Measurements from ENCODE around the gene PIK3R3.

Gene PIK3R3

GRCh38 chr1:46171351-46171750 lies 38.9 kb upstream of the PIK3R3 start:
- H3K4ac ChIP-seq (ENCODE audit: low read length), result no peak overlapping the region
- H3K36me3 ChIP-seq (replicated peaks in 1 of 2; ENCODE audit: control insufficient read depth in 2 of 2, insufficient read depth in 2 of 2, low read length in 2 of 2), result no peaks in the 10 kb centered on the region
- H2BK5ac ChIP-seq (ENCODE audit: low read length), result peak overlapping the region; percentile 19
- H3K4me1 ChIP-seq (ENCODE audit: control insufficient read depth in 2 of 2, insufficient read depth in 1 of 2, low read depth in 1 of 2, low read length in 2 of 2), result peaks cover 7 to 25% of the 10 kb centered on the region in 2 donors
- H3K9me3 ChIP-seq (replicated peaks in 1 of 2; ENCODE audit: control insufficient read depth in 2 of 2, insufficient read depth in 1 of 2, low read depth in 1 of 2, low read length in 2 of 2), result no peaks in the 10 kb centered on the region
- no peak overlapping the region for H3K23ac ChIP-seq (ENCODE audit: low read depth, low read length, poor library complexity)
- DNase-seq (ENCODE audit: low spot score), result no peak
- H3K79me1 ChIP-seq (ENCODE audit: low read depth, low read length), result no peaks in the 10 kb centered on the region
- H4K8ac ChIP-seq (ENCODE audit: low read depth, low read length), result no peak overlapping the region
- no CpG with 5 or more reads among the region's 8 CpGs for WGBS, 2 donors (ENCODE audit: extremely low coverage in 2 of 2, insufficient read length in 2 of 2, insufficient replicate concordance in 1 of 2)
- no peak overlapping the region for H3K4me2 ChIP-seq (ENCODE audit: insufficient read depth, low read length, poor library complexity, severe bottlenecking)
- no peak overlapping the region for H3K14ac ChIP-seq (ENCODE audit: low read length)
- no peak overlapping the region for H2AFZ ChIP-seq (ENCODE audit: low read length)
- H3K4me3 ChIP-seq (ENCODE audit: low read length in 2 of 2), result no peak overlapping the region
- no peak overlapping the region for H3K27ac ChIP-seq (replicated peaks; ENCODE audit: low read length)
- peak overlapping the region; percentile 4 for H2BK12ac ChIP-seq (ENCODE audit: low read length)
- H3K9ac ChIP-seq (ENCODE audit: low read depth, low read length, poor library complexity), result no peak overlapping the region
- H2BK120ac ChIP-seq (ENCODE audit: low read depth, low read length), result no peak overlapping the region
- H3K18ac ChIP-seq (ENCODE audit: low read length), result no peak overlapping the region
- no peak overlapping the region for H4K91ac ChIP-seq (ENCODE audit: low read depth, low read length, poor library complexity)
- peak overlapping the region; percentile 11 for H2AK5ac ChIP-seq (ENCODE audit: low read depth, low read length)
- H2BK15ac ChIP-seq (ENCODE audit: low read length), result peak overlapping the region; percentile 56
- peaks cover 0 to 37% (median 14%) of the 10 kb centered on the region in 3 experiments for H3K27me3 ChIP-seq (ENCODE audit: control insufficient read depth in 3 of 3, insufficient read depth in 3 of 3, low read depth in 1 of 3, low read length in 3 of 3)

GRCh38 chr1:46169811-46170454 lies 37.5 kb upstream of the PIK3R3 start:
- no peak overlapping the region for H4K91ac ChIP-seq (ENCODE audit: low read depth, low read length, poor library complexity)
- H2BK120ac ChIP-seq (ENCODE audit: low read depth, low read length), result no peak overlapping the region
- no peak overlapping the region for H3K4me2 ChIP-seq (ENCODE audit: insufficient read depth, low read length, poor library complexity, severe bottlenecking)
- H3K27me3 ChIP-seq (ENCODE audit: control insufficient read depth in 3 of 3, insufficient read depth in 3 of 3, low read depth in 1 of 3, low read length in 3 of 3), result peaks cover 0 to 39% (median 15%) of the 10 kb centered on the region in 3 experiments
- H3K18ac ChIP-seq (ENCODE audit: low read length), result no peak overlapping the region
- H4K8ac ChIP-seq (ENCODE audit: low read depth, low read length), result no peak overlapping the region
- H3K27ac ChIP-seq (replicated peaks; ENCODE audit: low read length), result no peak overlapping the region
- no peak for DNase-seq (ENCODE audit: low spot score)
- no peak overlapping the region for H3K14ac ChIP-seq (ENCODE audit: low read length)
- no peaks in the 10 kb centered on the region for H3K79me1 ChIP-seq (ENCODE audit: low read depth, low read length)
- H3K36me3 ChIP-seq (replicated peaks in 1 of 2; ENCODE audit: control insufficient read depth in 2 of 2, insufficient read depth in 2 of 2, low read length in 2 of 2), result no peaks in the 10 kb centered on the region
- H3K4me1 ChIP-seq (ENCODE audit: control insufficient read depth in 2 of 2, insufficient read depth in 1 of 2, low read depth in 1 of 2, low read length in 2 of 2), result peaks cover 7 to 23% of the 10 kb centered on the region in 2 donors
- no peak overlapping the region for H3K4me3 ChIP-seq (ENCODE audit: low read length in 2 of 2)
- H2AFZ ChIP-seq (ENCODE audit: low read length), result no peak overlapping the region
- H2BK5ac ChIP-seq (ENCODE audit: low read length), result no peak overlapping the region
- H3K23ac ChIP-seq (ENCODE audit: low read depth, low read length, poor library complexity), result no peak overlapping the region
- WGBS, 2 donors (ENCODE audit: extremely low coverage in 2 of 2, insufficient read length in 2 of 2, insufficient replicate concordance in 1 of 2), result no CpG with 5 or more reads among the region's 3 CpGs
- no peak overlapping the region for H2AK5ac ChIP-seq (ENCODE audit: low read depth, low read length)
- no peaks in the 10 kb centered on the region for H3K9me3 ChIP-seq (replicated peaks in 1 of 2; ENCODE audit: control insufficient read depth in 2 of 2, insufficient read depth in 1 of 2, low read depth in 1 of 2, low read length in 2 of 2)
- no peak overlapping the region for H2BK15ac ChIP-seq (ENCODE audit: low read length)
- H3K4ac ChIP-seq (ENCODE audit: low read length), result no peak overlapping the region
- no peak overlapping the region for H2BK12ac ChIP-seq (ENCODE audit: low read length)
- no peak overlapping the region for H3K9ac ChIP-seq (ENCODE audit: low read depth, low read length, poor library complexity)

DNA sequence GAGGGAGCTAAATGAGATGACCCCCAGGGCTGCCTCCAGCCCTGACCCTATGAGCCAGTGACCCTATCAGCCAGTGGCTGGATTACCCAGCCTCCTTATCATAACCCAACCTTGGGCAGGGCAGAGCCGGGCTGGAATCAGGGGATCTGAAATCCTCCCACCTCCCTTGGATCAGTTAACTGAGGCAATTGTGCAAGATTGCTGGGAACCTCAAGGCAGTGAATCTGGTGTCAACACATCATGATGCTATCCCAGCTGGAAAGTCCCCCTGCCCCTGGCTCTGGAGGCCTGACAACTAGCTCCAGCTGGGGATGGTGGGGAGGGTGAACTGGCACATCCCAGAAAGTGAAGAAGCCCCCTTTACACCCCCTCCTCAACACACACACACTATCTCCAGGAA lies 36.0 kb upstream of the PIK3R3 start:
- Histone ChIP-seq H3K9me3 (replicated peaks in 1 of 2; ENCODE audit: control insufficient read depth in 2 of 2, insufficient read depth in 1 of 2, low read depth in 1 of 2, low read length in 2 of 2) (no peaks in the 10 kb centered on the region), H3K4me1 (ENCODE audit: control insufficient read depth in 2 of 2, insufficient read depth in 1 of 2, low read depth in 1 of 2, low read length in 2 of 2) (peaks cover 4 to 11% of the 10 kb centered on the region in 2 donors), H4K91ac (ENCODE audit: low read depth, low read length, poor library complexity) (no peak overlapping the region), H3K14ac (ENCODE audit: low read length) (no peak overlapping the region), H3K18ac (ENCODE audit: low read length) (peak overlapping the region; percentile 44), H3K23ac (ENCODE audit: low read depth, low read length, poor library complexity) (no peak overlapping the region), H3K79me1 (ENCODE audit: low read depth, low read length) (no peaks in the 10 kb centered on the region), H3K4me2 (ENCODE audit: insufficient read depth, low read length, poor library complexity, severe bottlenecking) (no peak overlapping the region), H2BK12ac (ENCODE audit: low read length) (no peak overlapping the region), H2BK120ac (ENCODE audit: low read depth, low read length) (no peak overlapping the region), H2AK5ac (ENCODE audit: low read depth, low read length) (no peak overlapping the region), H2BK15ac (ENCODE audit: low read length) (no peak overlapping the region), H2AFZ (ENCODE audit: low read length) (no peak overlapping the region), H3K27me3 (ENCODE audit: control insufficient read depth in 3 of 3, insufficient read depth in 3 of 3, low read depth in 1 of 3, low read length in 3 of 3) (peaks cover 0 to 39% (median 15%) of the 10 kb centered on the region in 3 experiments), H3K4ac (ENCODE audit: low read length) (no peak overlapping the region), H4K8ac (ENCODE audit: low read depth, low read length) (no peak overlapping the region), H3K4me3 (ENCODE audit: low read length in 2 of 2) (no peak overlapping the region), H3K27ac (replicated peaks; ENCODE audit: low read length) (no peak overlapping the region), H3K9ac (ENCODE audit: low read depth, low read length, poor library complexity) (no peak overlapping the region), H2BK5ac (ENCODE audit: low read length) (no peak overlapping the region), H3K36me3 (replicated peaks in 1 of 2; ENCODE audit: control insufficient read depth in 2 of 2, insufficient read depth in 2 of 2, low read length in 2 of 2) (no peaks in the 10 kb centered on the region)
- no CpG with 5 or more reads among the region's 1 CpG for WGBS, 2 donors (ENCODE audit: extremely low coverage in 2 of 2, insufficient read length in 2 of 2, insufficient replicate concordance in 1 of 2)
- DNase-seq (ENCODE audit: low spot score), result no peak

DNA sequence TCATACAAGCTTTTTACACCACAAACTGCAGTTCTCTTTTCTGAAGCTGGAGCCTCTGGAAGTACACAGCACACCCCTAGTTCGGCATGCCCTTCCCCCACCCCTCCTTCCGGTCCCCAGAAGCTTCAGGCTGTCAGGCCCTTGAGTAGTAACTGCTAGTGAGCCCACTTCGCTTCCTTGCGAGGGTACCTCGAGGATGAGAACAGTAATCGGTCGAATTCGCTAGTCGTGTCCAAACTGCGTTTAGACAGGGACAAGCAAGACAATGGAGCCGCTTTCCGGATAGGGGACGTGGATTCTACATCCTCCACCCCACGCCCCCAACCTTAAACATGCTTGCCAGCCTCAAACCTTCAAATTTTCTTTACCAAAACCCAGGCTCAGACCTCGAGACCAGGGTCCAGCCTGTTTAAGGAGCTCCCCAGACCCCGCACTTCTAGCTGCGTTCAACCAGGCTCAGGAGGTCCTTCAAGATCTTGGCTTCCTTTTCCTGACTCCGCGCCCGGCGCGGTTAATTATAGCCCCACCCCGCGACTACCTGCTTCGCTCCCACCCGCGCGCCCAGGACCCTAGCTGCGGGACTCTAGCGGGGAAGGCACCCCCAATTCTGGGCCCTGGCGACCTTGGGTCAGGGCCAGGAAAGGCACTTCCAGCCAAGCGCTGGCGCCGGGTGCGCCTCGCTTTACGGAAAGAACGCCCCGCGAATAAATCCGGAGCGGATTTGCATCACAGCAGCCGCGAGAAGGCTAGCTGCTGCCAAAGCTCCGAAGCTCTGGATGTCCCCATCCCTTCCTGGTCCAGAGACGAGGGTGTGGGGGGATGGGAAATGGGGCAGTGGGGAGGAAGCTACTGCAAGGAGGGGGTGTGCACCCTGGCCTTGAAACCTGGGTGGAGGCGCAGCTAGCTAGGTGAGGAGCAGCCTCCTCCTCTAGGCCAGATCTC lies 34.4 kb upstream of the PIK3R3 start:
- no peaks in the 10 kb centered on the region for H3K79me1 ChIP-seq (ENCODE audit: low read depth, low read length)
- peak overlapping the region; percentile 44 for H3K4ac ChIP-seq (ENCODE audit: low read length)
- DNase-seq (ENCODE audit: low spot score), result no peak
- H3K9ac ChIP-seq (ENCODE audit: low read depth, low read length, poor library complexity), result no peak overlapping the region
- peak overlapping the region; percentile 29 for H3K4me2 ChIP-seq (ENCODE audit: insufficient read depth, low read length, poor library complexity, severe bottlenecking)
- H3K23ac ChIP-seq (ENCODE audit: low read depth, low read length, poor library complexity), result peak overlapping the region; percentile 49
- H2BK120ac ChIP-seq (ENCODE audit: low read depth, low read length), result no peak overlapping the region
- peak overlapping the region; percentile 49 for H4K8ac ChIP-seq (ENCODE audit: low read depth, low read length)
- H2AFZ ChIP-seq (ENCODE audit: low read length), result peak overlapping the region; percentile 35
- peaks cover 0 to 39% (median 15%) of the 10 kb centered on the region in 3 experiments for H3K27me3 ChIP-seq (ENCODE audit: control insufficient read depth in 3 of 3, insufficient read depth in 3 of 3, low read depth in 1 of 3, low read length in 3 of 3)
- WGBS, 2 donors (ENCODE audit: extremely low coverage in 2 of 2, insufficient read length in 2 of 2, insufficient replicate concordance in 1 of 2), result no CpG with 5 or more reads among the region's 47 CpGs
- H2AK5ac ChIP-seq (ENCODE audit: low read depth, low read length), result peak overlapping the region; percentile 9
- H3K14ac ChIP-seq (ENCODE audit: low read length), result no peak overlapping the region
- H3K18ac ChIP-seq (ENCODE audit: low read length), result peak overlapping the region; percentile 65
- H2BK5ac ChIP-seq (ENCODE audit: low read length), result peak overlapping the region; percentile 32
- H4K91ac ChIP-seq (ENCODE audit: low read depth, low read length, poor library complexity), result no peak overlapping the region
- H3K36me3 ChIP-seq (replicated peaks in 1 of 2; ENCODE audit: control insufficient read depth in 2 of 2, insufficient read depth in 2 of 2, low read length in 2 of 2), result no peaks in the 10 kb centered on the region
- H2BK15ac ChIP-seq (ENCODE audit: low read length), result peak overlapping the region; percentile 82
- H3K4me1 ChIP-seq (ENCODE audit: control insufficient read depth in 2 of 2, insufficient read depth in 1 of 2, low read depth in 1 of 2, low read length in 2 of 2), result peaks cover 0 to 7% of the 10 kb centered on the region in 2 donors
- H2BK12ac ChIP-seq (ENCODE audit: low read length), result peak overlapping the region; percentile 16
- no peak overlapping the region for H3K27ac ChIP-seq (replicated peaks; ENCODE audit: low read length)
- H3K4me3 ChIP-seq (ENCODE audit: low read length in 2 of 2), result peak overlapping the region in 1 of 2 donors; percentile 63
- H3K9me3 ChIP-seq (replicated peaks in 1 of 2; ENCODE audit: control insufficient read depth in 2 of 2, insufficient read depth in 1 of 2, low read depth in 1 of 2, low read length in 2 of 2), result no peaks in the 10 kb centered on the region
